GM12872 (cell line): Measurements from ENCODE around the gene CLDN7.

Source experiments
- TF ChIP-seq, protein P1 (sequence below): IDR thresholded peaks from 3 replicates; pipeline ENCODE4 v1.5.1; 2011; ENCODE audit warnings: low read depth, mild to moderate bottlenecking, low read length, moderate library complexity; ENCODE audit not compliant: insufficient read depth

The CLDN7 gene

DNA sequence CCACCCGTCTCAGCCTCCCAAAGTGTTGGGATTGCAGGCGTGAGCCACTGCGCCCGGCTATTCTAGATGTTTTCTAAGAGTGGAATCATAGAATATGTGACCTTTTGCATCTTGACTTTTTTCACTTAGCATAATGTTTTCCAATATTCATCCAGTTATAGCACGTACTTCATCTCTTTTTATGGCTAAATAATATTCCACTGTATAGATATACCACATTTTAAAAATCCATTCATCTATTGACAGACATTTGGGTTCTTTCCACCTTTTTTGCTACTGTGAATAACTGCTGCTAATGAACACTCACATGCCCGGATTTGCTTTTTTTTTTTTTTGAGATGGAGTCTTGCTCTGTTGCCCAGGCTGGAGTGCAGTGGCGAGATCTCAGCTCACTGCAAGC lies 41.9 kb upstream of the CLDN7 start:
- TF ChIP-seq, protein P1, sequence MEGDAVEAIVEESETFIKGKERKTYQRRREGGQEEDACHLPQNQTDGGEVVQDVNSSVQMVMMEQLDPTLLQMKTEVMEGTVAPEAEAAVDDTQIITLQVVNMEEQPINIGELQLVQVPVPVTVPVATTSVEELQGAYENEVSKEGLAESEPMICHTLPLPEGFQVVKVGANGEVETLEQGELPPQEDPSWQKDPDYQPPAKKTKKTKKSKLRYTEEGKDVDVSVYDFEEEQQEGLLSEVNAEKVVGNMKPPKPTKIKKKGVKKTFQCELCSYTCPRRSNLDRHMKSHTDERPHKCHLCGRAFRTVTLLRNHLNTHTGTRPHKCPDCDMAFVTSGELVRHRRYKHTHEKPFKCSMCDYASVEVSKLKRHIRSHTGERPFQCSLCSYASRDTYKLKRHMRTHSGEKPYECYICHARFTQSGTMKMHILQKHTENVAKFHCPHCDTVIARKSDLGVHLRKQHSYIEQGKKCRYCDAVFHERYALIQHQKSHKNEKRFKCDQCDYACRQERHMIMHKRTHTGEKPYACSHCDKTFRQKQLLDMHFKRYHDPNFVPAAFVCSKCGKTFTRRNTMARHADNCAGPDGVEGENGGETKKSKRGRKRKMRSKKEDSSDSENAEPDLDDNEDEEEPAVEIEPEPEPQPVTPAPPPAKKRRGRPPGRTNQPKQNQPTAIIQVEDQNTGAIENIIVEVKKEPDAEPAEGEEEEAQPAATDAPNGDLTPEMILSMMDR = no peak

DNA sequence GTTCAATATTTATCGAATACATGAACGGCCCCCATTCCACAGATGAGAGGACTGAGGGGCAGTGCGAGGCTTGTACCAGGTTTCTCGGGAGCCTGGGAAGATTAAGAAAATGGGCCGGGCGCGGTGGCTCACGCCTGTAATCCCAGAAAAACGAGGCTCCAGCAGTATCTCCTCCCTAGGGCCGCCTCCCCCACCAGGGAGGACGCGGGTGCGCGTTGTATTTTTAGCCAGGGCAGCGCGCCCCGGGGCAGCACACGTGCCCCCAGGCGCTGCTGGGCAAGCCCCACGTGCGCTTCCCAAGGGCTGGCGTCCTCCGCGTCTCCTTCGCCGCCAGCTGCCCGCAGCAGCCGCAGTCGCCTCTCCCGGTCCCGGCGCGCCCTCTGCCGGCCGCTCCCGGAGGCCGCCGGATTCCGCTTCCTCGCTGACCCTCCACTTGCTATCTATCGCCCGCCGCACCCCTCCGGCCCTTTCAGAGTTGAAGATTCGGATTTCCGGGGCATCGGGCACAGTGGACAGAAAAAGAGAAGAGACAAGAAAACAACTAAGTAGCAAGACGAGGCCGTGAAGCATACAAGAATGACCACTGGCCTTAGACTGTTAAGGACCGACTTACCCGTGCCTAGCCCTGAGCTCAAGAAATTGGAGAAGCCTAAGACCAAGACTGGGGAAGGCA lies 34.0 kb upstream of the CLDN7 start:
- TF ChIP-seq, protein P1 = peak; percentile 82

DNA sequence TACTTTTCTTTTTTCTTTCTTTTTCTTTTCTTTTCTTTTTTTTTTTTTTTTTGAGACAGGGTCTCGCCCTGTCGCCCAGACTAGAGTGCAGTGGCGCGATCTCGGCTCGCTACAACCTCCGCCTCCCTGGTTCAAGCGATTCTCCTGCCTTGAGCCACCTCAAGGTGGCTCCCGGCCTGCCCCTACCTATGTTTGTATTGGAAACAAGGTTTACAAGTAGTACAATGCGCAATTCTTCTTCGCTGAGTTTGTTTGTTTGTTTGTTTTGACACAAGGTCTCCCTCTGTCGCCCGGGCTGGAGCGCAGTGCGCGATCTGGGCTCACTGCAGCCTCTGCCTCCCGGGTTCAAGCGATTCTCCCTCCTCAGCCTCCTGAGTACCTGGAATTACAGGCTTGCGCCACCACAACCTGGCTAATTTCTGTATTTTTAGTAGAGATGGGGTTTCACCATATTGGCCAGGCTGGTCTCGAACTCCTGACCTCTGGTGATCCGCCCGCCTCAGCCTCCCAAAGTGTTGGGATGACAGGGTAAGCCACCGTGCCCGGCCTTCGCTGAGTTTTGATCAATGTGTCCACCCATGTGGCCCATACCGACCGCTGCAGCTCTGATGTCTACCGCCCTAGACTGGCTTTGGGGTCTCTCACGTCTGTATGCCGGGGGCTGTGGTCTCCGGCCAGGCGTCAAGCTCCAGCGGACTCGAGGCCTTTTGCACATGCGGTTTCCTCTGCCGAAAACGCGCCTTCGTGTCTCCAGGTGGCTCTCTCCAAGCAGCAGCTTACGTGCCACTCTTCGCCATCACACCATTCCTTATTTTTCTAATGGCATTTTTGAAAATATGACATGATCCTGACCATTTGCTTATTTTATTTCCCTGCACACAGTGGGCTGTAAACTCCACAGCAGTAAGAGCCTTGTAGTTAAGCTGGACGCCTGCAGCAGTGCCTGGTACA lies 33.2 kb upstream of the CLDN7 start:
- TF ChIP-seq, protein P1 = no peak

DNA sequence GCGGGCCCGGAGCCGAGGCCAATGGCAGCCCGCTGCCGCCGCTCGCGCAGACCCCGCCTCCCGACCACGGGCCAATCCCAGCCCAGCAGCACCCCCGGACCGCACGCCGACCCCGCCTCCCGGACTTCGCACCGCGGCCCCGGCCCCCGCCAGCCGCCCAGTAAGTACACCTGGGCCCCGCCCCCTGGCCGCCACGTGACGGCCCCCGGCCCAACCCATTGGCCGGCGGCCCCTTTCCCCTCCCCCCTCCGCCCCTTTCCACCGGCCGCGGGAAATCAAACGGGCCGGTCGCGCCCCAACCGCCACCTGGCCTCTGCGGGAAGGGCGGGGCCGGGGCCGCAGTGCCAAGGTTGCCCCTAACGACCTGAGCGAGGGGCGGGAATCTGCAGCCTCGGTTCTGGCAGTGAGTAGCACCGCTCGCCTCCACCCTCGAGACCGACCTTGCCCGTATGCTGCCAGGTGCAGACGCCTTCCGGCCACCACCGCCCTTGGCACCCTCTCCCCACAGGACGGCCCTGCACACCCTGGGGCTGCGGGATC lies 32.4 kb upstream of the CLDN7 start, which contains the start of gene YBX2:
Gene YBX2 (minus strand): TSS at position 26 of the 540 bp plus-strand sequence. CDS start 139 bp downstream, outside the sequence.
- TF ChIP-seq, protein P1 = no peak

DNA sequence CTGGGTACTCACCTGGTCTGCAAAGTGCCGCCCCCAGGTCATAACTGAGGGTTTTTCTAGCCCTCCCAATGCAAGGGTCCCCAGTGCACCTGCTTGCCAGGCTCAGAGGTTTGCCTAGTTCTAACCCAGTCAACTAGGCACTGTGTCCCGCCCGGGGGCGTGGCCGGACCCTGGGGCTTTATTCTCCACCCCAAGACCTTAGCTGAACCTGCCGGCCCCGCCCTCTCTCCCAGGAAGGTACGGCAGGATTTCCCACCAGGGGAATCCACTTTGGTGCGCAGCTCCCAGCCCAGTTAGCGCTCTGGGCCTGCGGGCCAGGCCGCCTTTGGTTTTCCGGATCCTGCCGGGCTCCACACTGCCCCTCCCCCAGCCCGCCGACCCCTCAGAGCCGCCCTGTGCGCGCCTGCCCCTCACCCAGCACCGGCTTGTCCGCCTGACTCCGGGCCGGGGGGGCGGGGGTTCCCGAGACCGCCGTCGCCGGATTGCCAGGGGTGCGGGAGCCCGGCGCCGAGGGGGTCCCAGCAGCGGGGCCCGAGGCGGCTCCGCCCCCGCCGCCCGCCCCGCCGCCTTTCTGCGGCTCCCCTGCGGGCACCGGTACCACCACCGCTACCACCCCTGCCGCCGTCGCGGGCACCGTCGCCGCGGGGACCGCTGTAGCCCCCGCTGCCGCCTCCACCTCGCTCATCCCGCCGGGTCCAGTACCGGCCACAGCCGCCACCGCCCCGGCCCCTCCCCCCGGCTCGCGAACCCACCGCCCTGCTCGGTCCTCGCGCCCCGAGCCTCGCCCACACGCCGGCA lies 31.7 kb upstream of the CLDN7 start:
- TF ChIP-seq, protein P1 = no peak

DNA sequence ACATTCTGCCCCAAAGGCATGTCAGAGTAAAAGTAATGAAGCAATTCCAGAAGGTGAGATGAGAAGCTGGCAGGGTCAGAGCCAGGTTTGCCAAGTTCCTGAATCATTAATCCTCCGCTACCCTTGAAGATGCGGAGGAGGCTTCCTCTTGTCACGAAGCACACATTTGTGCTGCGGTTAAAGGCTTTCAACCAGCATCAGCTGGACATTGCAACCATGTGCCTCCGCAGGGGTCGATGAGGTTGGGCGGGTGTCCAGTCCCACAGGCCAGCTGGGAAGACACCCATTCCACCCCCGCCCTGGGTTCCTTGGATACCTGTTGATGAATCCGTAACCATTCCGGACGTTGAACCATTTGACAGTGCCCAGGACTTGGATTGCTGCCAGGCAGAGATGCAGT lies 30.9 kb upstream of the CLDN7 start:
- TF ChIP-seq, protein P1 = no peak
